IPS-NIHi11 (cell line): ENCODE results near the gene ADGRL3.
A peak's percentile ranks its signal among the peaks of the same experiment; 100 is the strongest.

ENCODE experiments used
- DNase-seq: peaks from one replicate; pipeline ENCODE4 v3.0.0; 2012; ENCODE audit warnings: mixed read lengths, low spot score

ADGRL3 gene

DNA sequence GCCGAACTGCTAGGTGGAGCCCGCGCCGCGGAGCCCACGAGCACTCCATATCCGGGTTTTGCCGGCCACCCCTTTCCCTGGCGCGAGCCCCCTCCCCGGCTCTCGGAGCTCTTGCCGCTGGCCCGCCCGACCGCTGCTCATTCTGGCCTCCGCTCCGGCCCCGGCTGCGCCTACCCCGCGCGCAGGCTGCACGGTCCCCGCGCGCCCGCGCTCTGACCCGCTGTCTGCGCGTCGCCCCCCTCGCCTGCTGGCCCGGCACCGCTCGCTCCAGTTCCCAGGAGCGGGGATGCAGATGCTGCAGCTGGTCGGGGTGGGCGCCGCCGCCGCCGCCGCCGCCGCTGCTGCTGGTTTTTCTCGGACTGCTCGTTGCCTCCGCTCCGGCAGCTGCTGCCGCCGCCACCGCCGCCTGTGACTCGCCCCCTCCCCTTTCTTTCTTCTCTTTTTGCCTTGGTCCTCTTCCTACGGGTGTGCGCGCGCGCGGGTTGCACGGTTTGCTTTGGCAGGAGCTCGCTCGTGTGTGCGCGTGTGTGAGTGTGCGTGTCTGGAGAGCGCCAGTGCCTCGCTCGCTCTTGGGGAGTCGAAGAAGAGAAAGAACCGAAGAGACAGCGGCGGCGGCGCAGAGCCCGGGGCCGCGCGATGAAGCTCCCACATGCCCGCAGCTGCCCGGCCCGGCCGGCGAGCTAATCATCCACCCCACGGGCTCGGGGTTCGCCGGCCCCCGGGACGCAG is at the start of gene ADGRL3:
TSS of gene ADGRL3 (plus strand) at position 140 of the 729 bp plus-strand sequence.
- DNase-seq = peak; percentile 77

DNA sequence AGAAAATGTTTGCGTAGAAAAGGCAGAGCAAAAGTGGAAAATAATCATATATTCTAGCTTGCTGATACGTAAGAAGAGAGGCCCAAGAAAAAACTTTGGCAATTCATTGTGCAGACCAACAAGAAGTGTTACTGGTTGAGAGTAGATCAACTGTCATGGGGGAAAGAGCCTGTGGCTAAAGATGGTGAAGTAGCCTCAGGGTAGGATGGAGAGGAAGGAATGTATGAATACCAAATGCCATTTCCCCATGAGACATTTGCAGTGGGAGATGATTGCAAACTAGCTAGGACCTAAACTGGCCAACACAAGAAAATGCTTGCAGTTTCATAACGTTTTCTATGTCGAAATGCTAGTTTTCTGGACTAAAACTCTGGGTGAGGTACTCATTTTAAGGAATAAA is 47.7 kb upstream of the ADGRL3 start:
- DNase-seq = no peak

DNA sequence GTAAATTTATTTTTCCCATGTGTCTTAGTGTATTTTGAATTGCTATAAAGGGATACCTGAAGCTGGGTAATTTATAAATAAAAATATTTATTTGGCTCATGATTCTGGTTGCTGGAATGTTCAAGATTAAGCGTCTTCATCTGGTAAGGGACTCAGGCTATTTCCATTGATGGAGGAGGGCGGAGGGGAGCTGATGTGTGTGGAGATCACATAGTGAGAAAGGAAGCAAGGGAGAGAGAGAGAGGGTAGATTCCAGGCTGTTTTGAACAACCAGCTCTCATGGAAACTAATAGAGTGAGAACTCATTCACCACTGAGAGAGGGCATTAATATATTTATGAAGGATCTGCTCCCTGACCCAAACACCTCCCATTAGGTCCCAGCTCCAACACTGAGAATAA is 39.6 kb upstream of the ADGRL3 start:
- DNase-seq = no peak

DNA sequence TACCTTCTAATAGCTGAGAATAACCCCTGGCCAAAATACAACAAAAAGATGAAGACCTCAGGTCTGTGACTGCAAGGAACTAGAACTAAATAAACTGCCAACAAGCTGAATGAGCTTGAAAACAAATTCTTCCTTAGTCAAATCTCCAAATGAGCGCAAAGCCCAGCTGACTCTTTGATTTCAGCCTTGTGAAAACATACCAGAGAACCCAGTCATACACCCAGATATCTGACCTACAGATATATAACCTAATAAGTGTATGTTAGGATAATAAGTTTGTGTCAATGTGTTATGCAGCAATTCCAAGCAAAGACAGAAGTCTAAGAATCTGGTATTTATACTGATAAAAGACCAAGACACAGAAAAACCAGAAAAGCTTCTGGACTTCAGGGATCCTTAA is 38.0 kb upstream of the ADGRL3 start:
- DNase-seq = no peak

DNA sequence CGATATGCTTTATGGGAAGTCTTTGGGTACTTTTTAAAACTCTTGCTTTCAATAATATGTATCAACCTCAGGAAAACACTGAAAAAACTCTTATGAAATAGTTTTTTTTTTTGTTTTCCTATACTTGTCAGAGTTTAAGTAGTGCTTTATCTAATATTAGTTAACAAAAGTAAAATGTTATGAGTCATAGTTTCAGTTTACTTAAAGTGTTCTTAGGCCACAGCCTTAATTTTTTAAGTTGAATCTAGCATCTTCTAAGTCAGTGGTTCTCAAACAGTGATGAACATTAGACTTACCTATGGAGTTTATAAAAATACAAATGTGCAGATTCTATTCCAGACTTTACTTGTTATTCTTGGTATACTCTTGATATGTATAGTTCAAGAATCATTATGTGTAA is 26.3 kb upstream of the ADGRL3 start:
- no peak for DNase-seq

DNA sequence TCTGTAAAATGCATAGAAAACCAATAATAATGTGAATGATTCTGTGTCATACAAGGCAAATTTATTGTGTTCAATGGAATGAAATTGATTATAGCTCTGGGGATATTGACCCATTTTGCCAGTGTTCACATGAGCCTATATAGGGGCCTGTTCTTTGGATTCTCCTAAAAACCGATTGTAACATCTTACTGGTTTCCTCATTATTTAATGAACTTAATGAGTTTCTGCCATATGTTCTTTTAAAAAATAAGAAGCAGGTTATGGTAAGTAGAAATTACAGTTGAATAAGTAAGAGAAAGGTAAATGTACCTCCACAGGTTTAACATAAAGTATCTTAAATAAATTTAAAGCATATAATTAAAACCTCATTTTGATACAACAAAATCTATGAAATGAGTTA is 24.6 kb upstream of the ADGRL3 start:
- DNase-seq = no peak

DNA sequence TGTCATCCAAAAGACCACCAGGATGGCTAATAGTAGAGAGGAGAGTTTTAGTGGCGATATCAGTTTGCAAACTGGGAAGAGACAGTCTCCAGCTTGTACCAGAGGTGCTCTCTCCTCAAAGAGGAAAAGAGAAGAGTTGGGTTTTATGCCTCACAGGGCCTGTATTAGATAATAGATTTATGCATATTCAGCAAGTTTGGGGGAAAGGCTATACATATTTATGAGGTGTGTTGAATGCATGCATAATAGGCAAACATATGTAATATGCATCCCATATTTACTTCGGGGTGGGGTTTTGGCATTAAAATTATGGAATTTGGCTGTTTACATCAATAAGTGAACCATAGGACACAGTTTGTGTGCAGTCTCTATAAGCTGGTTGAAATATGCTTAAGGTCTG is 22.8 kb upstream of the ADGRL3 start:
- DNase-seq = no peak

DNA sequence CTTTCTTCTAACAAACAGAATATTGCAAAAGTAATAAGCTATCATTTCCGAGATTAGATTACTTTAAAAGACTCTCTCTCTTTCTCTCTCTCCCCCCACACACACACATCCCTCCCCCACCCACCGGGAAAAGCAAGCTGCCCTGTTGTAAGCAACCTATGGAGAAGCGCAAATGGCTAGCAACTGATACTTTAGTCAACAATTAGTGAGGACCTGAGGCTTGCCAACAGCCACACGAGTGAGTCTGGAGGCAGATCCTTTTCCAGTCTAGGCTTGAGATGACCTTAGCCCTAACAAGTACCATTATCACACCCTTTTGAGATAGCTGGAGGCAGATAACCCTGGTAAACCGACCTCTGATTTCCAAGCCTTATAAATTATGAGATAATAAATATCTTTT is 19.7 kb upstream of the ADGRL3 start:
- no peak for DNase-seq

DNA sequence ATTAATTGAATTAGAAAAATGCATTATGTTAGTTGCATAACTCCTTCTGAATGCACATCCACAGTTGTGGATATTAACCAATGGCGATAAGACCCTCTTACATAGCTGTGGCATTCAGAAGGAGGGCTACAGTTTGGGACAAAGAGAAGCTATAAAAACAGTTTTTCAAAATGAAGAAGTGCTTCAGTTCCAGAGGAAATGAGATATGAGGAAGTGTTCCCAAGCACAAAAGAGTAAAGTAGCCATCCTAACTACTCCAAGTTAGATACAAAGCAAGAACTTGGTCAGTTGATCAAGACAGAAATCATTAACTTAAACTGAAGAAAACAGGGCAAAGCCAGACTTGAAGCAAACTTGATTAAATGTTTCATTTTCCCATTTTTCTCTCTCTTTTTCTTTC is 17.2 kb upstream of the ADGRL3 start:
- DNase-seq = no peak

DNA sequence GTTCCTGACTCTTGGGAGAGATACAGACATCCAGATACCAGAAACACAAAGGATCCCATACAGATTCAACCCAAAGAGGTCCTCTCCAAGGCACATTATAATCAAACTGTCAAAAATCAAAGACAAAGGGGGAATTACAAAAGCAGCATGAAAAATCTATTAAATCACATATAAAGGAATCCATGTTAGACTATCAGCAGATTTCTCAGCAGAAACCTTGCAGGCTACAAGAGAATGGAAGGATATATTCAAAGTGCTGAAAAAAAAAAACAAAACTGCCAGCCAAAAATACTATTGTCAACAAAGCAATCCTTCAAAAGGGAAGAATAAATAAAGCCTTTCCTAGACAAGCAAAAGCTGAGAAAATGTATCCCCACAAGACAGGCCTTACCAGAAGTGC is 14.8 kb upstream of the ADGRL3 start:
- DNase-seq = no peak

DNA sequence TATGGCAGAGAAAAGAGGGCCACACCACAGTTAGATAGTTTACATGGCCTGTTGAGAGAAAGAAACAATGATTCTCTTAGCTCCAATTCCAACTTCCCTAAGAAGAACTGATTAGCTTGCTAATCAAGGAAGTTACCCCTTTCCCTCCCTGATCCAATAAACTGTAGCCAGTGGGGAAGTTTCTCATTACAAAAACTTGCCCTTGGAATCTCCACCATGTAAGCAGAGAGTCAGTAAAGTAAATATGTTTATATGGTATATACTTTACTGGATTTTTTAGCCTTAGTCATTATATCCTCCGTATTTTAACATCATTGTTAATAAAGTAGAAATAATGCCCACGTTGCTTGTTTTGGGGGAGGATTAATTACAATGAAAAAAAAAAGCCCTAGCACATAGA is 7.7 kb upstream of the ADGRL3 start:
- no peak for DNase-seq

DNA sequence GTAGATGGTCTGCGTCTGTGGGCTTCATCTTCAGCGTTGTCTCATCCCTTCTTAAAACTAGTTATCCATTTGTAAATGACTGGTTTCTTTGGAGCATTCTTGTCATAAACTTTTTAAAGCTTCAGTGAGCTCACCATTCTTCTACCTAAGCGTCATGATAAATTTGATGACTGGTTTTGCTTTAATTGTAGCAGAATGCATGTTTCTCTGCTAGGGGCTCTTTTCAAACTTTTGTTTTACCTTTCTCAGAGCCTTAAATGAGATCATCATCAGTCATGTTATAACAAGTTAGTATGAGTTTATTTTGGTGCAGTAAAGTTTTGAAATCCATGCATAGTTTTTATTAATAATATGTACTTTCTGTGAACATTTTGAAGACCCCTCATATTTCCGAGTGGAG is 6.3 kb upstream of the ADGRL3 start:
- DNase-seq = no peak

DNA sequence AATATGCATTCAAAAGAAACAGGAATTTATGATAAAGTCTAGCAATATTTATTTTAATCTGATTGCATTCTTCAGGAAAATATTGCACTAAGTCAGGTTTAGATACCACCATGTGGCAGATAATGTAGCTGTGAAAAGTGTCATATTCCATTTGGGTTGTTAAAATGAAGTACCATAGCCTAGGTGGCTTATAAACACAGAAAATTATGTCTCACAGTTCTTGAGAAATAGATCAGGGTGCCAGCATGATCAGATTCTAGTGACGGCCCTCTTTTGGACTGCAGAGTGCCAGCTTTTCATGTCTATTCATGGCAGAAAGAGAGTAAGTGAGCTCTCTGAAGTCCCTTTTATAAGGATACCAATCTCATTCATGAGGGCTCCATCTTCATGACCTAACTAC is 5.6 kb upstream of the ADGRL3 start:
- DNase-seq = no peak

DNA sequence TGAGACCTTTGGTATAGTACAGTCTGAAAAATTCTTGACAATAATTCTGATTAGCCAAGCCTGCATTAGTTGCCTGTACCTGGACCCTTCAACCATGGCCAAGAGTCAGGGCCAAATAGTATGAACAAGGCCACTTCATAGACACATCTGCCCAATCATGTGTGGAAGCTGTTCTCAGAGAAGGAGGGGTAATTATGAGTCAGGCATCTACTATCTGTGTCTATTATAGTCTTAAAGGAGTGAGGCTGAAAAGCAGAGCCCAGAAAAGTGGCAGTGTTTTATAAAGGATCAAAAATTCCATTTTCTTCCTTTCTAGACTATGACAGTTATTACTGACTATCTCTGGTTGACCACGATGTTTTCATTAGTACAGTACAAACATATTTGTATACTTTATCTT is 5.0 kb upstream of the ADGRL3 start:
- no peak for DNase-seq

DNA sequence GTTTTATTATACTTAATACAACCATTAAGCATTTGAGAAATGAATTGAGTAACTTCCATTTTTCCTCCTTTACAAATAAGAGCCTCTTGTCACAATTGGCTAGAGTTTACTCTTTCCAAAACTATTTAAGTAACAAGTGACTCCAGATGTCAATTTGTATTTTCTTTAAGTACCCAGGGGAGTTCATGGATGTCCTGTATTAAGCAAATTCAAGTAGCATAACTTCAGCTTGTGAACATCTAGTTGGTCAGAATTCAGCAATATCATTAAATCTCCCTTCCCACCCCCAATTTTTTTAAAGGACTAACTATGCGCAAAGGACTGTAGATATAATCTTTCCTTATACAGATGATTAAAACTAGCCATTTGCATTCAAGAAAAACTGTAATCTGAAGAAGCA is 1.4 kb upstream of the ADGRL3 start:
- no peak for DNase-seq

DNA sequence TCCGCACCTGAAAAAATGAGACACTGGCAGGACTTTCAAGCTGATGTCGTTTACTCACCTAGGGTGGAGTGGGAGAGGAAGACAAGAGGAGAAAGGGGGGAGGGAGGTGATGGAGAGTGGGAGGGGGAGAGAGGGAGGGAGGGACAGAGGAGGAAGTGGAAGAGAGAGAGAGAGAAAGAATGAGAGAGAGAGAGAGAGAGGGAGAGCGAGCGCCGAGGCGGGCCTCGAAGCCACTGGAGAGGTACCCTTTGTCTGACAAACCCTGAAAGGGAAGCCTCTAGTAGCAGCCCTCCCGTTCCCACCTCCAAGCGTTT is 296 bp upstream of the ADGRL3 start:
- DNase-seq = no peak

DNA sequence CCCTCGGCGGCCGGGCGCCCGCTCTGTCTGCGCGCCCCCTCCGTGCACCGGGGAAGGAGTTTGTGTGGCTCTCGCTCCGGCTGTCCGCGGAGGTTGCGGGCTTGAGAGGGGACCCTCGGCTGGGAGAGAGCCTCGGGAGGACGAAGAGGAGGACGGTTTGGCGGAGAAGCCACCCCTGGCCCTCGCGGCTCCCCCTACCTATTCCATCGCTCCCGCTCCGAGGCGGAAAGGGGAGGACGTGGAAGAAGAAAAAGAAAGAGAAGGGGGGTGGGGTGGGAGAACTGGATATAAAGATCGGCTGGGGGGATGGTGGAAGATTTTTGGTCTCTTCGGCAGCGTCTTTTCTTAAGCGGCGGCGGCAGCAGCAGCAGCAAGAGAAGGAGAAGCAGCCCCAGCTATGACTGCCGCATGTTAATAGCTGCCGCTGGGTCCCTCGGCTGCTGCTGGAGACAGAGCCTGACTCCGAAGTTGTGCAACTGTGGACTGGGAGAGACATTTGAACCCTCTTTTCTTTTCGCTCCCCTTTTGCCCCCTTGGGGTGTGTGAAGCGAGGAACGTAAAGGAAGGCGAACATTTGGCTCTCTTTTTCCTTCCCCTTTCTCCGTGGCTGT is 895 bp downstream of the ADGRL3 start:
- peak; percentile 22 for DNase-seq

DNA sequence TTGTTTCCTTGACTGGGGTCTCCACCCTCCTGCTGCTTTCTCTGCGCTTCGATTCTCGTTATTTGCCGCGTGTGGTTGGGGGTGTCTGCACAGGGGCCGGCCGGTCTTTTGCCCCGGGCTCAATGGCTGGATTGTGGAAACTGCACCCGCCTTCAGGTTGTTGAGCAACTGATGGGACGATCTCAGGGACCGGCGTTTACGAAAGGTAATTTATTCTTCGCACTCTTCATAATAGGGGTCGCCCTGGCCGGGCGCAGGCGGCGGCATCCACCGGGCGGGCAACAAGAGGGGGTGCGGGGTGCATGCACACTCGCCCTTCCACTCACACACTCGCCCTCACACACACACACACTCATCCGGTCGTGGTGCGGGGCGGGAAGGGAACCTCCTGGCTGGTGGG is 1.4 kb downstream of the ADGRL3 start:
- DNase-seq = peak; percentile 23

DNA sequence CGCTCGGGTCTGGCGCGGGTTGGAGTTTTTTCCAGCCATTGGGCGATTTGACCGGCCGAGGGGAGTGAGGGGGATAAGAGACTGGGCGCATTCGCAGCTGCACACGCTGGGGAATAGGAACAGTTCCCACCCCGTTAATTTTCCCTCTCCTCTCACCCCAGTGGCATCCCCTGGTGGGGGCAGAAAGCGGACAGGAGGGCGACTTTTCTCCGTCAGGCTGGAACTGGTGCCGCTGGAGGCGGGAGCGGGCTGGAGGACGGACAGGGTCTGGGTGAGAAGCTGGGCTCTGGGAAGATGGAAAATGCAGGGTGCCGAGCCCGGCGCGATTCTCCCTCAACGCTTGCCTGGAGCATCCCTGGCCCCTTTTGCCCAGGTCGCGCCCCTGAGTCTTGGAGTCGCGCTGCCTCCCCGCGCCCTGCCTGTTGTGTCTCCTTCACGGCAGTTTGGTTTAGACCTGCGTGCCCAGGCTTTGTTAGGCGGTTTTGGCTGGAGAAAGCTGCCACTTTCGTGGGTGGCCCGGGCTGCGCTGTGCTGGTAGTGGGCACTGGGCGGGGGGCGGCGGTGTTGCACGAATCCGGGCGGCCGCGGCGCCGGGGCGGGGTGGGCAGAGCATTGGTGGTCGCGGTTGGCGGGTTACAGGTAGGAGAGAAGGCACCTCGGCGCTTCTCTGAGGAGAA is 2.0 kb downstream of the ADGRL3 start:
- peak; percentile 31 for DNase-seq

DNA sequence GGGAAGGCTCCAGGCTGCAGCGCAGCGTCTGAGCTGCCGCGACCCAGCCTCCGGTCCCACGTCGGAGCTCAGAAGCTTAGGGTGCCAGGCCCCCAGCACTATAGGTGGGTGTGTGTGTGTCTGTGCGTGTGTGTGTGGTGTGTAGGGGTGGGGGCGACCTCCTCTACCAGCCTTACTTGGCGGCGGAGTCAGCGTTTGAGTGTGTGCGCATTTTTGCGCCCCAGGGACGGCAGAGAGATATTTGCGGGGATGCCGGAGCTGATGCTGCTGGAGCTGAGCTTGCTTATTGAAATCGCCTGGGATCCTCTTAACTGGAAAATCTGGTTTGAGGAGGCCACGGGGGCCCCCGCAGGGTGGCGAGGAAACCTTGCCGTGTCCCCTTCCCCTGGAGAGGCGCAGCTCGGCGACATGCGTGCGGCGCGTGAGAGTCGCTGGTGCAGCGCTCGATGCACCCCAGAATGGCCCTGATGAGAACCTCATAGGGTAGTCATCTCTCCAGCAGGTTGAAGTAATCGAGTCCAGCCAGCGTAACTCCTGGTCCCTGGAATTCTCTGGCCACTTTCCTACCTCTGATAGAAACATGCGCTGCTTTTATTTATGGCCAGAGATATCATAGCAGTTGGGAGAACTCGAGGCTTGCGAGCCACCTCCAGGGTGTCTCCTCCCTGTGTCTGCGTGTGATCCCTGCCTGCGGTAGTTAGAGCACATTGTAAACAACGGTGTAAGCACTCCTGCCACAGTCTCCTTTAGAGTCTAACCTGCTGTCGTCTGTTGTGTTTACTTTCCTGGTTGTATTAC is 2.7 kb downstream of the ADGRL3 start:
- peak; percentile 16 for DNase-seq

DNA sequence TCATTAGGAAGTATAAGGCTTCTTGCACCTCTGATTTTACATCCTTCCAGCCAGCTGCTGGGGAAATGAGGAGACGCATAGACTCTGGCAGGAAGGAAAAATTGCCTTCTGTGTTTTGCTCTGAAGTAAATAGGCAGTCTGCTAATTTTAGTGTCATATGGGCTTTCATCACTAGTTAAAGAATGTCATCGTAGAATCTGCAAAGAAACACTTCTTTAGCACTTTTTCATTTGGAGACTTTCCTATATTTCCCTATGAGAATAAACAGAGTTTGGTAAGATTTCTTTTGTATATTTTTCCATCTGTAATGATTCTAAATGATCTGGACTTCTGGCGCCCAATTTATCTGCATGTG is 3.3 kb downstream of the ADGRL3 start:
- DNase-seq = no peak

DNA sequence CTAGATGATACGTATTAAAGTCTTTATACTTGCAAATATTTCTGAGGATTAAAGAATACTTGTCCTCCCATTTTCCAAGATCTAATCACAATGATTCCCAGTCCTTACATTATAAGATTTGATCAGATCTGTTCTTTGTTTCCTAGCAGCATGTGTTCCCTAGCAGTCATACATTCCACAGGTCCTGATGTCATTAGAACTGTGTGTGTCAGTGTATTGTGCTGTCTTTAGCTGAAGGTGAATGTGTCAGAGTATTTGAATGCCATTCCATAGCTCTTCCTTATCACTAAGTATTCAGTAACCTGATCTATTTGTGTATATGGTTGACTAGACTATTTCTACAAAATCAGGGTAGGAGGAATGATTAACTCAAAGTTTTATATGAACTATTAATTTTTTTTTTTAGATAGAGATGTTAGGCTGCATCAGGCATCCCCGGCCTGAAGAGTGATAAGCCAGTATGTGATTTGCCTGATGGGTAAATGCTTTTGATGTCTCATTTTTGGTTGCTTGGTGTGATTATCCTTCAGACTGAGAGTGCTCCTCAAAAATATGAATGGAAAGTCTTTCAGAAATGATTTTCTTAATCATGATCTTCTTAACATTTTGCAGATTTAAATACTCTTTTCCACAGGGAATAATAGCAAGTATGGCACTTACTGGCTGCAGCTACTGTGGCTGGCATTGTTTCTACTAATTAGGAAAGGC is 4.4 kb downstream of the ADGRL3 start:
- DNase-seq = peak; percentile 26
